ENCODE measurements around the gene ELAVL3. TPM values are rescaled to one million over a fixed set of nuclear protein-coding genes. Genes with fewer than 3 reads are reported as not detected.

Gene ELAVL3
- total RNA-seq: not detected in 2 replicates

GRCh38 chr19:11480715-11481533, at the start of gene ELAVL3:
ELAVL3 (minus strand) TSS chr19:11481046; CDS start chr19:11480608, 438 bp downstream.

DNA sequence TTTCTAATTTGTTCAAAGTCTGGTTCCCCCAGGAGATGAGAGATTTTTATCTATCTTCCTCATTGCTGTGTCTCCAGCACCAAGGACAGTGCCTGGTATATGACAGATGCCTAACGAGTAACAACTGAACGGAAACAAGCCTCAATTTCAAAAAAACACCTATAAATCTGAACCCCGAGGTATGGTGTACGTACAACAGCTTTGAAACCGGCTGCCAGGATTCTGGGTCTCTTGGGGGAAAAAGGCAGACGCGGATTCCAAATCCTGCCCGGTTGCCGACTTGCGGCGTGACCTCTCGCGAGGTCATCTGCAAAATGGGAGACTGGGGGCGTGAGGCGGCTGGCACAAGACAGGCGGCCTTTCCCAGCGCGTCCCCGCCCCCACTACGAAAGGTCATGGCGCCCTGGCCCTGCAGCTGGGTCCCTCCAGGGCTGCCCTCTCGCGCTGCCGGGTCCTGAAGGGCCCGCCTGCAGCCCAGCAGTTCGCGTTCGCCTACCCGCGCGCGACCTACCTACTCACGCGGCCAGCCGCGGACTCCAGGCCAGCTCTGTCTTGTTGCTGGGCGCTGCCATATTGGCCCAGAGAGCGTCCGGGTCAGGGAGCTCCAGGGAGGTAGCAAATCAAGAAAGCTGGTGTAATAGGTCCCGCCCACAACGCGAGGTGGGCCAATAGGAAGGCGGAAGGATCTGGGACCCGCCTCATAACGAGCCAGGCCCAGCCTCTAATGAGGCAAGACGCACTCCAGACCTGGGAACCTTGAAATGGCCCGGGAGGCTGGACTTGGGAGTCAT, 47.9 kb upstream of the ELAVL3 start, which contains the start of gene ECSIT:
Gene ECSIT, minus strand, starts transcription at position 584 of the 791 bp plus-strand sequence. CDS start 9,964 bp downstream, outside the sequence.

DNA sequence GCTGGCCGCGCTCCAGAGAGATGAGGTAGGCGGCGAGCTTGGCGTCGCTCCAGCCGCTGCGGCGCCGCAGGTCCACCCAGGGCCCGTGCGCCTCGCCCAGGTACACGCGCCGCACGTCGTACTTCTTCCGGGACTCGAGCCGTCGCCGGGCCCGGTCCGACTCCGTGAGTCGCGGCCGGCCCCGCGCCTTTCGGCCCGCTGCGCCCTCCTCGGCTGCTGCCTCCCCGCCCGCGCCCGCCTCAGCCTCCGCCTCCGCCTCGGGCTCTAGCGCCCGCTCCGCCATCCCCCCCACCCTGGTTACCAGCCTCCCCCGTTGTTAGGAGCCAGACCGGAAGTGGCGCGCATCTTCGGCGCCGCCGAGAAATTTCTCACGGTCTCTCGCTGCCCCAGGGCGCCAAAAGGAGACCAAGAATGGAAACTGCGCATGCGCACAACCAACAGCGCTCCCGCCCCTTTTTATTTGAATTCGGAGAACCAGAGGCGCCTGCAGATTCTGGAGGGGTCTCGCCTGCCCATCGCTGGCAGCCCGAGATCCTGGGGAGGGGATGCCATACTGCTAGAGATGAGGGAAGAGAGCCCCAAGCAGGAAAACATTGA, 24.8 kb upstream of the ELAVL3 start, which contains the start of gene ZNF653:
Gene ZNF653, minus strand, starts transcription at position 336 of the 597 bp plus-strand sequence. Its CDS starts 53 bp downstream, at position 283.

GRCh38 chr19:11435057-11435832, 45.6 kb downstream of the ELAVL3 start, which contains the start of the genes ODAD3 and PRKCSH:
ODAD3 (minus strand) TSS chr19:11435121; CDS start chr19:11435016, 105 bp downstream.
PRKCSH (plus strand) TSS chr19:11435635; CDS start chr19:11436118, 483 bp downstream.

GRCh38 chr19:11418549-11419506, 62.0 kb downstream of the ELAVL3 start, which contains the start of gene RGL3:
RGL3 (minus strand) TSS chr19:11419314; CDS start chr19:11419278, 36 bp downstream.

Other genes with a start within 250 kb of the ELAVL3 start
- gene ANGPTL8, start 241.4 kb downstream of the ELAVL3 start, total RNA-seq: not detected in 2 replicates
- gene DOCK6, start 218.5 kb downstream of the ELAVL3 start, total RNA-seq: 7.1 and 10.8 TPM in 2 replicates
- gene TSPAN16, start 184.9 kb downstream of the ELAVL3 start, total RNA-seq: not detected in 2 replicates
- 4.0 and 5.5 TPM in 2 replicates for gene RAB3D, start 141.4 kb downstream of the ELAVL3 start, total RNA-seq
- gene TMEM205, start 134.8 kb downstream of the ELAVL3 start, total RNA-seq: 135 and 145 TPM in 2 replicates
- gene CCDC159, start 134.5 kb downstream of the ELAVL3 start, total RNA-seq: 2.5 and 6.7 TPM in 2 replicates
- gene PLPPR2, start 125.6 kb downstream of the ELAVL3 start, total RNA-seq: 8.6 and 13.5 TPM in 2 replicates
- gene SWSAP1, start 106.4 kb downstream of the ELAVL3 start, total RNA-seq: 1.7 and 2.1 TPM in 2 replicates
- gene EPOR, start 96.7 kb downstream of the ELAVL3 start, total RNA-seq: 12.4 and 15.3 TPM in 2 replicates
- gene RGL3, start 61.7 kb downstream of the ELAVL3 start, total RNA-seq: not detected in 2 replicates
- 0.15 and 0.17 TPM in 2 replicates for gene ODAD3, start 45.9 kb downstream of the ELAVL3 start, total RNA-seq
- gene PRKCSH, start 45.4 kb downstream of the ELAVL3 start, total RNA-seq: 171 and 176 TPM in 2 replicates
- 4.5 and 5.0 TPM in 2 replicates for gene ZNF653, start 24.8 kb upstream of the ELAVL3 start, total RNA-seq
- 39.1 and 43.4 TPM in 2 replicates for gene ECSIT, start 48.1 kb upstream of the ELAVL3 start, total RNA-seq
- 9.1 and 9.2 TPM in 2 replicates for gene CNN1, start 57.8 kb upstream of the ELAVL3 start, total RNA-seq
- gene ELOF1, start 78.2 kb upstream of the ELAVL3 start, total RNA-seq: 61.2 and 69.8 TPM in 2 replicates
- under 0.01 and 0.17 TPM in 2 replicates for gene ACP5, start 96.6 kb upstream of the ELAVL3 start, total RNA-seq
- gene ZNF627, start 116.4 kb upstream of the ELAVL3 start, total RNA-seq: 11.1 and 12.2 TPM in 2 replicates

Measured in bronchus fibroblast of lung (primary cell).